Gastroesophageal sphincter (tissue), 3 donors: Measurements from ENCODE around the gene ABCC1.

Experiments used
- POLR2A ChIP-seq, 2 donors: fragments of 450-650 bp; IDR thresholded peaks; one replicate each; pipeline ENCODE4 v1.6.1; 2017; ENCODE audit warnings: antibody characterized with exemption in 2 of 2, mild to moderate bottlenecking in 2 of 2, moderate library complexity in 1 of 2
- POLR2AphosphoS5 ChIP-seq: sonication (generic); formaldehyde crosslinking; IDR thresholded peaks from one replicate; pipeline ENCODE4 v1.6.1; 2017; ENCODE audit warnings: antibody characterized with exemption
- TF ChIP-seq, protein P1 (sequence below), 4 experiments: fragments of 200-600 bp in 2 of 4; fragments of 450-650 bp in 2 of 4; sonication (generic) in 1 of 4; IDR thresholded peaks; one replicate each; pipeline ENCODE4 v1.5.1; 2017 to 2019; ENCODE audit warnings: antibody characterized with exemption in 4 of 4, mild to moderate bottlenecking in 2 of 4, moderate library complexity in 2 of 4

DNA sequence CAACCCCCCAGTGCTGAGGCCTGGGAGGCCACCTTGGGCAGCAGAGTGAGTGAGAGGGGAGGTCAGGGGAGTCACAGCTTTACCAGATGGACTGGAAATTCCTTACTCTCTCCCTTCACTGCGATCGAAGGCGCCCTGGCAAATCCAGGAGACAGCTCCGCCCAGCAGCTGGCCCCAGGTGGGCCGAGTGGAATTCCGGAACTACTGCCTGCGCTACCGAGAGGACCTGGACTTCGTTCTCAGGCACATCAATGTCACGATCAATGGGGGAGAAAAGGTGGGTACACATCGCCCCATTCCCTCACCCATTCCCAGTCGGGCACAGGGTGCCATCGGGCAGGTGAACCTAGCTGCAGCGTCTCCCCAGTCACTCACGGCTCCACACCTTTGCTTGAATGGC lies 182.2 kb downstream of the ABCC1 start:
- TF ChIP-seq, protein P1, sequence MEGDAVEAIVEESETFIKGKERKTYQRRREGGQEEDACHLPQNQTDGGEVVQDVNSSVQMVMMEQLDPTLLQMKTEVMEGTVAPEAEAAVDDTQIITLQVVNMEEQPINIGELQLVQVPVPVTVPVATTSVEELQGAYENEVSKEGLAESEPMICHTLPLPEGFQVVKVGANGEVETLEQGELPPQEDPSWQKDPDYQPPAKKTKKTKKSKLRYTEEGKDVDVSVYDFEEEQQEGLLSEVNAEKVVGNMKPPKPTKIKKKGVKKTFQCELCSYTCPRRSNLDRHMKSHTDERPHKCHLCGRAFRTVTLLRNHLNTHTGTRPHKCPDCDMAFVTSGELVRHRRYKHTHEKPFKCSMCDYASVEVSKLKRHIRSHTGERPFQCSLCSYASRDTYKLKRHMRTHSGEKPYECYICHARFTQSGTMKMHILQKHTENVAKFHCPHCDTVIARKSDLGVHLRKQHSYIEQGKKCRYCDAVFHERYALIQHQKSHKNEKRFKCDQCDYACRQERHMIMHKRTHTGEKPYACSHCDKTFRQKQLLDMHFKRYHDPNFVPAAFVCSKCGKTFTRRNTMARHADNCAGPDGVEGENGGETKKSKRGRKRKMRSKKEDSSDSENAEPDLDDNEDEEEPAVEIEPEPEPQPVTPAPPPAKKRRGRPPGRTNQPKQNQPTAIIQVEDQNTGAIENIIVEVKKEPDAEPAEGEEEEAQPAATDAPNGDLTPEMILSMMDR (IDR thresholded peaks at IDR 0.05): no peak
- no peak for TF ChIP-seq POLR2A (IDR thresholded peaks at IDR 0.05)
- TF ChIP-seq POLR2AphosphoS5: no peak
